Tibial artery (tissue), 4 donors: ENCODE results near the gene JPH4.

ENCODE experiments used
- DNase-seq, 2 donors: peaks; one replicate each; pipeline ENCODE4 v3.0.0-alpha.2; 2019
- H3K27ac ChIP-seq, 2 donors: fragments of 200-600 bp; sonication (generic) in 1 of 2; 1 replicate in 1 of 2; 2 replicates in 1 of 2; pipeline ENCODE4 v1.5.1; 2018 to 2019; ENCODE audit warnings: mild to moderate bottlenecking in 1 of 2
- H3K27me3 ChIP-seq, 2 donors: fragments of 200-600 bp; sonication (generic) in 1 of 2; one replicate each; pipeline versions ENCODE4 v1.5.1 to v1.6.0; 2016 to 2019
- H3K36me3 ChIP-seq, 3 donors: fragments of 200-600 bp; sonication (generic) in 2 of 3; one replicate each; pipeline ENCODE4 v1.5.1; 2016 to 2019; ENCODE audit warnings: mild to moderate bottlenecking in 2 of 3
- H3K4me1 ChIP-seq, 4 donors: fragments of 200-600 bp; sonication (generic) in 2 of 4; 1 replicate in 3 of 4; 2 replicates in 1 of 4; pipeline ENCODE4 v1.5.1; 2016 to 2019
- H3K4me3 ChIP-seq, 2 donors: fragments of 200-600 bp; sonication (generic) in 1 of 2; 1 replicate in 1 of 2; 2 replicates in 1 of 2; pipeline ENCODE4 v1.5.1; 2018 to 2019; ENCODE audit warnings: mild to moderate bottlenecking in 2 of 2
- H3K9me3 ChIP-seq, 3 donors: fragments of 200-600 bp; sonication (generic) in 1 of 3; one replicate each; pipeline ENCODE4 v1.5.1; 2016 to 2019
- intact Hi-C: fragments of 100-400 bp; cut with DNase I; formaldehyde crosslinking; loops from one replicate; pipeline ENCODE4 v1.15.0; 2023; ENCODE audit warnings: low total_unique reads
- TF ChIP-seq, protein P1 (sequence below), 2 experiments: fragments of 200-600 bp in 1 of 2; fragments of 450-650 bp in 1 of 2; IDR thresholded peaks; one replicate each; pipeline ENCODE4 v1.5.1; 2017 to 2019; ENCODE audit warnings: antibody characterized with exemption in 2 of 2, mild to moderate bottlenecking in 1 of 2, moderate library complexity in 1 of 2

Gene JPH4

DNA sequence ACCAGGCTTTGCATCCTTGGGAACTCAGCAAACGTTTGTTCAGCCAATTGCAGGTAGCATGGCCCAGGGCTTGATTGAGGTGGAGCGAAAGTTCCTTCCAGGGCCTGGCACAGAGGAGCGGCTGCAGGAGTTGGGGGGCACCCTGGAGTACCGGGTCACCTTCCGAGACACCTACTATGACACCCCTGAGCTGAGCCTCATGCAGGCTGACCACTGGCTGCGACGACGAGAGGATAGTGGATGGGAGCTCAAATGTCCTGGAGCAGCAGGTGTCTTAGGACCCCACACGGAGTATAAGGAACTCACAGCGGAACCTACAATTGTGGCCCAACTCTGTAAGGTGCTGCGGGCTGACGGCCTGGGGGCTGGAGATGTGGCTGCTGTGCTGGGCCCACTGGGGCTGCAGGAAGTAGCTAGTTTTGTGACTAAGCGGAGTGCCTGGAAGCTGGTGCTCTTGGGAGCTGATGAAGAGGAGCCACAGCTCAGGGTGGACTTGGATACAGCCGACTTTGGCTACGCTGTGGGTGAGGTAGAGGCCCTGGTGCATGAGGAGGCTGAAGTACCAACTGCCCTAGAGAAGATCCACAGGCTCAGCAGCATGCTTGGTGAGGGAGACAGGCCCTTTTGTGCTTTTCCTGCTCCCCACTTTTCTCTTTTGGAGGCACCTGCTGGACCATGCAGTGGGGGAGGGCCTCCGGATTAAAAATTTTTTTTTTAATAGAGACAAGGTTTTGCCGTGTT, 21.7 kb downstream of the JPH4 start:
- peaks cover 0 to 31% (median 21%) of the 10 kb centered on the region in 4 donors for H3K4me1 ChIP-seq
- intact Hi-C loops, result loop anchor here (10.0 kb wide), 1 partner anchor 232 kb away; the partner anchor contains the start of gene PABPN1
- H3K27me3 ChIP-seq, result no peaks in the 10 kb centered on the region
- H3K9me3 ChIP-seq, result no peaks in the 10 kb centered on the region
- H3K36me3 ChIP-seq, result peaks cover 0 to 36% (median 0%) of the 10 kb centered on the region in 3 donors
- DNase-seq, result no peak
- TF ChIP-seq, protein P1, sequence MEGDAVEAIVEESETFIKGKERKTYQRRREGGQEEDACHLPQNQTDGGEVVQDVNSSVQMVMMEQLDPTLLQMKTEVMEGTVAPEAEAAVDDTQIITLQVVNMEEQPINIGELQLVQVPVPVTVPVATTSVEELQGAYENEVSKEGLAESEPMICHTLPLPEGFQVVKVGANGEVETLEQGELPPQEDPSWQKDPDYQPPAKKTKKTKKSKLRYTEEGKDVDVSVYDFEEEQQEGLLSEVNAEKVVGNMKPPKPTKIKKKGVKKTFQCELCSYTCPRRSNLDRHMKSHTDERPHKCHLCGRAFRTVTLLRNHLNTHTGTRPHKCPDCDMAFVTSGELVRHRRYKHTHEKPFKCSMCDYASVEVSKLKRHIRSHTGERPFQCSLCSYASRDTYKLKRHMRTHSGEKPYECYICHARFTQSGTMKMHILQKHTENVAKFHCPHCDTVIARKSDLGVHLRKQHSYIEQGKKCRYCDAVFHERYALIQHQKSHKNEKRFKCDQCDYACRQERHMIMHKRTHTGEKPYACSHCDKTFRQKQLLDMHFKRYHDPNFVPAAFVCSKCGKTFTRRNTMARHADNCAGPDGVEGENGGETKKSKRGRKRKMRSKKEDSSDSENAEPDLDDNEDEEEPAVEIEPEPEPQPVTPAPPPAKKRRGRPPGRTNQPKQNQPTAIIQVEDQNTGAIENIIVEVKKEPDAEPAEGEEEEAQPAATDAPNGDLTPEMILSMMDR (IDR thresholded peaks at IDR 0.05), result no peak
- H3K27ac ChIP-seq, result peak overlapping the region; percentile 93 to 95
- peak overlapping the region; percentile 79 to 83 for H3K4me3 ChIP-seq

DNA sequence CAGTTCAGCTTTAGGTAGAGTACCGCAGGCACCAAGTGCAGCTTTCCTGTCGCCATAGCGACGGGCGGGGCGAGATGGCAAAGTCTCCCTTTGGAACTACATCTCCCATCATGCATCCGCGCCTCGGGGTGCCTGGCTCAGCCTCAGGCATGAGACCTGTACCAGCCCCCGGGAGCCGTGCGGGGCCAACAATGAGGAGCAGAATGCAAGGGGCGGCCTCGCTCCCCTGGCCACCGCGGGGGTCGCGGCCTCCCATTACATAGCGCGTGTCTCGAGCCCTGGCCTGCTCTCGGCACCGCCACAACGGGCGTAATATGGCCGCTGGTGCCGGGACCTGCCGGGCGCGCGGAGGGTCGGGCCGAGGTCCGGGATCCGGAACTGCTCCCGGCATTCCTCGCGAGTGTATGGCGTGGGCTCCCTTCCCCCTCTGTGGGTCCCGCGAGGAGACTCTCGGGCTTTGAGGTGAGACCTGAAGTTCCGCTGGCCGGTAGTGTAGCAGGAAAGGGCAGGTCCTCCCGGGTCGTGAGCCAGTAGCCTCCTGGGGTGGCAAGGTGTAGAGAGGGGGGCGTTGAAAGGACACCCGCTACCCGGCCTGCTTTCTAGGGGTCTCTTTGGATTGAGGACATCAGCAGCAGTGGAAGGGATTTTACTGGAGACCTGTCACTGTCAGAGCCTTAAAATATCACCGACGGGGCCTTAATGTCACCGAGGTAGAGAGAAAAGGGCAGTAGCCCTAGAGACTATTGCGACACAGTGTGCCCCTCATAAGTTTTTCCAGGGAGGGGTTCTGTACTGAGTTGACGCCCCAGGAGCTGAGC, 22.5 kb downstream of the JPH4 start, which contains the start of gene THTPA:
Gene THTPA (plus strand): TSS at position 390 of the 818 bp plus-strand sequence. CDS start 487 bp downstream, outside the sequence.
- no peaks in the 10 kb centered on the region for H3K27me3 ChIP-seq
- peak; percentile 93 to 94 for DNase-seq
- peak within 1 kb of the TSS; percentile 79 to 83 for H3K4me3 ChIP-seq
- TF ChIP-seq, protein P1 (IDR thresholded peaks at IDR 0.05), result no peak
- peaks cover 0 to 38% (median 24%) of the 10 kb centered on the region in 4 donors for H3K4me1 ChIP-seq
- intact Hi-C loops, result loop anchor here (10.0 kb wide), 1 partner anchor 231 kb away; the partner anchor contains the start of gene PABPN1
- no peaks in the 10 kb centered on the region for H3K9me3 ChIP-seq
- peak within 1 kb of the TSS; percentile 93 to 95 for H3K27ac ChIP-seq
- H3K36me3 ChIP-seq, result peaks cover 0 to 29% (median 0%) of the 10 kb centered on the region in 3 donors

DNA sequence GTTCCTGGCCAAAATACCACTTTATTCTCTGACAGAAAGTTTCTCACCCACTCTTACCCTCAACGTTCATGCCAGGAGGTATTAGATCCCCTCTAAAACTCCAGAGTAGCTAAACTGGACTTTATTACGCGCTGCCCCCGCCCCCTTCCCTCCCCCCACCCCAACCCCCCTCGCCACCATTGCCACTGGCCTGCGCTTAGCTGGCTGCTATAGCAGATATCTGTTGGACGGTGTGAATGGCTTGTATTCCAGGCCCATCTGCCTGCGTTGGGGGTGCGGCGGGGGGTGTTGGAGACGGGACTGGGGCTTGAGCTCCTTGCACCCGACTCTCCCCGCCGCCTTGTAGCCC, 23.1 kb downstream of the JPH4 start:
- no peak for DNase-seq
- intact Hi-C loops, result loop anchor here (10.0 kb wide), 1 partner anchor 231 kb away; the partner anchor contains the start of gene PABPN1

DNA sequence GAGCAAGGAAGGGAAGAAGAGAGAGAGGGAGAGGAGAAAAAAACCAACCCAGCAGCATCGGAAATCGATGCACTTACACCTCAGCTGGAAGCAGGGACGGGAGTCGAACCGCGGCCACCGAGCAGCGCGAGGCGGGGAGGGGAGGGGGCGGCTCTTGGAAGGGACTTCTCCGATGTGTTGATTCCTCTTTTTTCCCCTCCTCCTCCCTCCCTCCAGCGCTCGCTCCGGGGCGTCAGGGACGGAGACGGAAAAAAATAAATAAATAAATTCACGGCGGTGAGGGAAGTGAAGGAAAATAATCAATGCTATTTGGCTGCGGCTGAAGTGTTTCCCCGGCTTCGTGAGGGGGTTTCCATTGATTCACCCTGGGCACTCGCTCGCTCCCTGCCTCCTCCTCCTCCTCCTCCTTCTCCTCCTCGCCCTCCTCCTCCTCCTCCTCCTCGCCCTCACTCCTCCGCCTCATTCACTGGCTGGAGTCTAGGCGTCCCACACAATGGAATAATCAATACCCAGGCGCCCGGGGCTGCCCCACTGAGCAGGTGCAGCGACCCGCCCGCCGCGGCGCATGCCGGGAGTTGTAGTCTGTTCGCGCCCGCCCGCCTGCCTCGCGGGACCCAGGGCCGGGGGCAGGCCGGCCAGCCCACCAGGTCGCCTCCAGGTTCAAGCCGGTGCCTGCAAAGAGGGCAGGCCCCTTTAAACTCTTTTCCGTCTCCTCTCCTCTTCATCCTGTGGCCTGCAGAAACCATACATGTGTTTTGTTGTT, 27.1 kb downstream of the JPH4 start, which contains the start of gene ZFHX2:
Gene ZFHX2 (minus strand): TSS at position 500 of the 763 bp plus-strand sequence. CDS start 16,440 bp downstream, outside the sequence.
- Histone ChIP-seq H3K27ac (peak within 1 kb of the TSS; percentile 55 to 61), H3K36me3 (no peaks in the 10 kb centered on the region), H3K9me3 (no peaks in the 10 kb centered on the region), H3K4me1 (peaks cover 0 to 27% (median 19%) of the 10 kb centered on the region in 4 donors), H3K4me3 (peak within 1 kb of the TSS; percentile 63 to 74), H3K27me3 (no peaks in the 10 kb centered on the region)
- TF ChIP-seq, protein P1 (IDR thresholded peaks at IDR 0.05), result no peak
- peak; percentile 74 to 79 for DNase-seq
- intact Hi-C loops, result loop anchor here (10.0 kb wide), 1 partner anchor 227 kb away; the partner anchor contains the start of gene PABPN1

More for the DNA sequence above, 23.1 kb downstream of the JPH4 start:
- no peaks in the 10 kb centered on the region for H3K27me3 ChIP-seq
- peaks cover 0 to 44% (median 29%) of the 10 kb centered on the region in 4 donors for H3K4me1 ChIP-seq
- H3K9me3 ChIP-seq, result no peaks in the 10 kb centered on the region
- H3K36me3 ChIP-seq, result peaks cover 0 to 27% (median 0%) of the 10 kb centered on the region in 3 donors
- TF ChIP-seq, protein P1 (IDR thresholded peaks at IDR 0.05), result no peak
- H3K4me3 ChIP-seq, result peak overlapping the region; percentile 79 to 83
- H3K27ac ChIP-seq, result peak overlapping the region; percentile 93 to 95
